AG09309 (cell line): ENCODE measurements around the gene ANP32A.

Experiments
- DNase-seq: peaks from one replicate; pipeline ENCODE4 v3.0.0-alpha.2; 2010; ENCODE audit warnings: low read depth
- H3K4me3 ChIP-seq: 2 replicates; pipeline ENCODE4 v1.5.1; 2011; ENCODE audit warnings: mild to moderate bottlenecking, low read depth, low read length, moderate library complexity; ENCODE audit not compliant: control insufficient read depth
- TF ChIP-seq, protein P1 (sequence below): IDR thresholded peaks from 2 replicates; pipeline ENCODE4 v1.5.1; 2011; ENCODE audit warnings: mild to moderate bottlenecking, low read depth, low read length, inconsistent platforms; ENCODE audit not compliant: insufficient read depth, control insufficient read depth; ENCODE audit errors: missing control alignments

The ANP32A gene

DNA sequence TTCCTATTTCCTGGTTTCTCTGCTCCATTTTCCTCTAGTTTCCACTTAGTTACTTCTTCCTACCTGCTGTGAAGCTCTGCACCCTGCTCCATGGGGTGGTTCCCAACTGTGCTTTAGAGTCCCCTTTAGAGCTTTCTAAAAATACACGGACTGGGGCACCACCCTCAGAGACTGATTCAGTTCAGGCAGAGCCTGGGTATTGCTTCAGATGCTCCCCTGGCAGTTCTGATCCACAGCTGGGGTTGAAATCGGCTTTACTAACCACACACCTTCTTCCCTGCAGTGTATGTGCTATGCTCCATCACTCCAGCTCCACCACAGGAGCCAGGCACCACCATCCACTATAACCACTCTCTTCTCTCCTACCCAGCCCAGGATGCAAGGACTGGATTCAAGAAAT lies 12.6 kb downstream of the ANP32A start:
- no peak for DNase-seq
- H3K4me3 ChIP-seq, result no peak overlapping the region
- TF ChIP-seq, protein P1, sequence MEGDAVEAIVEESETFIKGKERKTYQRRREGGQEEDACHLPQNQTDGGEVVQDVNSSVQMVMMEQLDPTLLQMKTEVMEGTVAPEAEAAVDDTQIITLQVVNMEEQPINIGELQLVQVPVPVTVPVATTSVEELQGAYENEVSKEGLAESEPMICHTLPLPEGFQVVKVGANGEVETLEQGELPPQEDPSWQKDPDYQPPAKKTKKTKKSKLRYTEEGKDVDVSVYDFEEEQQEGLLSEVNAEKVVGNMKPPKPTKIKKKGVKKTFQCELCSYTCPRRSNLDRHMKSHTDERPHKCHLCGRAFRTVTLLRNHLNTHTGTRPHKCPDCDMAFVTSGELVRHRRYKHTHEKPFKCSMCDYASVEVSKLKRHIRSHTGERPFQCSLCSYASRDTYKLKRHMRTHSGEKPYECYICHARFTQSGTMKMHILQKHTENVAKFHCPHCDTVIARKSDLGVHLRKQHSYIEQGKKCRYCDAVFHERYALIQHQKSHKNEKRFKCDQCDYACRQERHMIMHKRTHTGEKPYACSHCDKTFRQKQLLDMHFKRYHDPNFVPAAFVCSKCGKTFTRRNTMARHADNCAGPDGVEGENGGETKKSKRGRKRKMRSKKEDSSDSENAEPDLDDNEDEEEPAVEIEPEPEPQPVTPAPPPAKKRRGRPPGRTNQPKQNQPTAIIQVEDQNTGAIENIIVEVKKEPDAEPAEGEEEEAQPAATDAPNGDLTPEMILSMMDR, result no peak

DNA sequence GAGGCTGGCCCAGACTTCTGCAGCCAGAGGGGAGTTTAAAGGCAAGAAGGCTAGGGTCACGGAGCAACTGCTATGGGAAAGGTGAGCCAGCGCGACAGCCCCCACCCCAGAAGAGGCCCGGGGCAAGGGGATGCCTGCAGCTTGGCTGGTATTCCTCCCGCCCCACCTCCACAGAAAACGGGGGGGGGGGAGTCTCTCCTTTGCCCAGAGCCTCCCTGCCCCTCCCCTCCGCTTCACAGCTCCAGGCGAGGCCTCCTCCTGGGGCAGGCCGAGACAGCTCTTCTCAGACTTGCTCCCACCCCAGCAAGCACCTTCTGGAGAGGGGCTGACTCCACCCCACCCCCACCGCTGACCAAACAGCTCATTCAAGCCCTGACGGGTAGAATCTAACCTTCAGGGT lies 13.4 kb downstream of the ANP32A start:
- no peak for DNase-seq
- H3K4me3 ChIP-seq, result no peak overlapping the region
- TF ChIP-seq, protein P1, result no peak

DNA sequence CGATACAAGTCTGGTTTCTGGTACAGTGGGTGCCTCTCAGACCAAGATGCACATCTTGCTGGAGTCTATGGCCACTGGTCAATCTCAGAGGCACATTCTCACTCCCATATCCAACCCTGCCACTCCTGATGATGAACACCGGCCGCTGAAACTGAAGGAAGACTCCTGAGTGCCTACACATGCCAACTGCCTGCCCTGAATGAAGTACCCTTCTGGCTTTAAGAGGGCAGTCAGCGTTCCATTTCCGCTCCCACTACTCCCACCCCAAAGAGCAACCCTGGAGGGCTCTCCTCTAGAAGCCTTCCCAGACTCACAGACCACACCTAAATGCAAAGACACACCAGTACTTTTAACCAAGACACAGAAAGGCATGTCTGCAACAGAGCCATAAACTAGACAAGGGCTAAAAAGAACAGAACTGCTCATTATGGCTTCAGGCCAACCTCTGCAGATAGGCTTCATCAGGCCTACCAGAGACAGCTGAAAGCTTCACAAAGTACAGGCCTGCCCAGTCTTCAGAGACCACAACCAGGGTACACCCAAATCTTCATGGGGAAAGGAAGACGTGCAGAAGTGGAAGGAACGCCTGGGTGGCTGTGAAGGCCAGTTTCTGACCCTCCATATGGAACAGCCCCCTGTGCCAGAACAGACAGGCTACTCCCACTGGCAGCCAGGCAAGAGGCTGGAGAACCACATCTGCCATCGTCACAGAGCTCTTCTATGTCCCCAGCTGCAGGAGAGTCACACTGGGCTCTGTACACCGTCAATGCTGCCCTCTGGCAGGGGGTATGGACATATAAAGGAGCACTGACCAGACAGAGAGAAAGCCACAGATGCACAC lies 14.3 kb downstream of the ANP32A start:
- no peak for DNase-seq

DNA sequence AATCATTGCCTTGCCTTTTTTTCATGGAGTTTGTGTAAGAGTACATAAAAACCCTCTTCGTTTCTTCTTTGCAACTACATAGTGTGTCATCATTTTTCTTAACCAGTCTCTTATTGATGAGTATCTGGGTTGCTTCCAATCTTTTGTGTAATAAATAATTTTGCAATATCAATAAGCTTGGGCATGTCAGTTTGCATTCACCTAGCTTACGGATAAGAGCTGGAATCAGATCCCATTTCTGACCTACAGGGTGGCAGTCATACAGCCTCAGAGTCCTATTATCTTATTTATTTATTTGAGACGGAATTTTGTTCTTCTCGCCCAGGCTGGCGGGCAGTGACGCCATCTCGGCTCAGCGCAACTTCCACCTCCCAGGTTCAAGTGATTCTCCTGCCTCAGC lies 18.3 kb downstream of the ANP32A start:
- TF ChIP-seq, protein P1, result no peak
- no peak for DNase-seq
- no peak overlapping the region for H3K4me3 ChIP-seq

More for the DNA sequence above, 14.3 kb downstream of the ANP32A start:
- TF ChIP-seq, protein P1, result no peak
- no peak overlapping the region for H3K4me3 ChIP-seq

DNA sequence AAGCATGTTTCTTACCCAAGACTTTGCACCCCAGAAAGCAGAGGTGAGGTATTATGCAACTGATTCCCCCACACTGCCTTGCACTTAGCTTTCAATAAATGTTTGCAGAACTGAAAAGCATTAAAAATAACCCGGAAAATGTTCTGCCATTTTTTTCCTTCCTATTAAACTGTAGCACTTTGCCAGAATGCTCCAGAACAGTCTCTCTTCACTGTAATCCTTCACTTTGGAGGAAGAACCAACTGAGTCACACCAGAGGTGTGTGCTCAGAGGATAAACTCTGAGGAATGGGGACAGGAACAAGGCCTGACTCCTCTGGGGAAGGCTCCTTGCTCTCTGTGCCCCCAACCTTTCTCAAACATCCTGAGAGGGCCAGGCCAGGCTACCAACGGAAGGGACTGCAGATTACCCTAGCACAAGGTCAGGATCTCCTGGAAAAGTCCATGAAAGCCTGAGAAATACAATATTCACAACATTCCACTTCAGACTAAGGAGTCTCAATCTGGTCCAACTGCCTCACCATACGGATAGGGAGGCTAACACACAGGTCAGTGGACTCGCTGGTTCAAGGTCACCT lies 19.0 kb downstream of the ANP32A start:
- no peak overlapping the region for H3K4me3 ChIP-seq
- TF ChIP-seq, protein P1, result no peak
- no peak for DNase-seq

DNA sequence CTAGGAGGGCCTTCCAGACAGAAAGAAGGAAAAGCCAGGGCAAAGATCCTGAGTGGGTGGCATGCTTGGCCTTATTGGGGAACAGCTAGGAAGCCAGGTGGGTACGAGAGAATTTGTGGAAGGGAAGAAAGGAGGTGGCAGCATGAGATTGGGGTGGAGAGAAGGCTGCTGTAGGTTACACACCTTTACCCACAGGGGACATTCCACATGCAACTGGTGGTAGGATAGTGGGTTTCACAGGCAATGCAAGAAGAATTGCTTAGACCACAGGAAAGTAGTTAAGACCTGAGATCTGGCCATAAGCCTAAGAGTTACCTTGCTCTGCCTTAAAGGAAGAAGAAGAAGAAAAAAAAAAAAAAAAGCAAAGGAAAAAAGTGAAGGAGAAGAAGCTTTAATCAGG lies 19.8 kb downstream of the ANP32A start:
- DNase-seq, result no peak
- no peak overlapping the region for H3K4me3 ChIP-seq
- TF ChIP-seq, protein P1, result no peak
